Heart left ventricle (tissue), 16 donors: Measurements from ENCODE around the gene SORCS1. TPM values are rescaled to one million over a fixed set of nuclear protein-coding genes. Genes with fewer than 3 reads are reported as not detected.

ENCODE experiments used
- ATAC-seq, 4 donors: fragments of 200-7000 bp; cut with Tn5 transposase; one replicate each; pipeline ENCODE4 v1.9.1; 2020 to 2022; ENCODE audit warnings: moderate library complexity in 4 of 4, mild to moderate bottlenecking in 3 of 4, moderate number of reproducible peaks in 1 of 4
- DNase-seq, 5 donors: peaks; one replicate each; pipeline ENCODE4 v3.0.0-alpha.2; 2020
- H3K27ac ChIP-seq, 12 donors: fragments of 200-600 bp; sonication (generic) in 4 of 12; one replicate each; pipeline versions ENCODE4 v1.5.0 to v1.8.0; 2016 to 2022; ENCODE audit warnings: mild to moderate bottlenecking in 2 of 12
- H3K27me3 ChIP-seq, 9 donors: fragments of 200-600 bp; sonication (generic) in 2 of 9; one replicate each; pipeline versions ENCODE4 v1.5.1 to v1.8.0; 2016 to 2022; ENCODE audit warnings: mild to moderate bottlenecking in 3 of 9
- H3K36me3 ChIP-seq, 9 donors: fragments of 200-600 bp; sonication (generic) in 2 of 9; one replicate each; pipeline versions ENCODE4 v1.5.0 to v1.8.0; 2018 to 2022; ENCODE audit warnings: mild to moderate bottlenecking in 2 of 9
- H3K4me1 ChIP-seq, 12 donors: fragments of 200-600 bp; sonication (generic) in 4 of 12; one replicate each; pipeline versions ENCODE4 v1.5.0 to v1.8.0; 2016 to 2022; ENCODE audit warnings: mild to moderate bottlenecking in 3 of 12
- H3K4me3 ChIP-seq, 12 donors: fragments of 200-600 bp; sonication (generic) in 4 of 12; one replicate each; pipeline versions ENCODE4 v1.5.0 to v1.8.0; 2017 to 2022; ENCODE audit warnings: mild to moderate bottlenecking in 9 of 12, moderate library complexity in 4 of 12
- H3K9me3 ChIP-seq, 12 donors: fragments of 200-600 bp; sonication (generic) in 4 of 12; one replicate each; pipeline versions ENCODE4 v1.5.0 to v1.8.0; 2016 to 2022; ENCODE audit warnings: mild to moderate bottlenecking in 1 of 12
- POLR2A ChIP-seq, 2 donors: fragments of 450-650 bp; IDR thresholded peaks; one replicate each; pipeline ENCODE4 v1.6.1; 2017; ENCODE audit warnings: antibody characterized with exemption in 2 of 2, mild to moderate bottlenecking in 2 of 2, moderate library complexity in 2 of 2
- WGBS, 4 donors: extraction: QIAGEN DNeasy Blood & Tissue Kit in 2 of 4; methylation state at CpG; one replicate each; pipeline versions ENCODE4 v1.1.5 to v1.1.7; 2013 to 2018; 5-methylcytosine and 5-hydroxymethylcytosine counted together
- intact Hi-C, 10 donors: fragments of 100-400 bp; cut with DNase I; formaldehyde crosslinking; loops; one replicate each; pipeline versions ENCODE4 v1.11.1 to v1.14.2; 2022
- polyA plus RNA-seq, 2 donors: library from polyadenylated mRNA; stranded (reverse); fragments of 200-250 nt; gene quantifications; one replicate each; pipeline ENCODE4 v1.2.3, GENCODE V29; 2013
- total RNA-seq, 9 donors: library from RNA; depleted of rRNA in 2 of 9; stranded (reverse); fragments of >200 nt in 2 of 9; fragmentation: NEBNext Ultra II Directional in 3 of 9; extraction: Animal tissue kit (Norgen Biotek cat#: 25700) in 3 of 9; gene quantifications; one replicate each; pipeline versions ENCODE4 v1.1.0 to v1.2.4, GENCODE V29; 2016 to 2023
- TF ChIP-seq, protein P1 (sequence below), 12 donors: fragments of 200-600 bp; sonication (generic) in 4 of 12; IDR thresholded peaks; one replicate each; pipeline versions ENCODE4 v1.5.0 to v1.8.0; 2018 to 2022; ENCODE audit warnings: antibody characterized with exemption in 12 of 12, mild to moderate bottlenecking in 5 of 12
- donor health status: ischemic (EF 13 %, LVEDD 7.1; RV severe dilation, severe dysfunction).
- donor health status: healthy with polysubstance abuse.
- donor health status: DM: no; HTN: yes; CAD: no.
- donor health status: DM: no; HTN: no; CAD: no.
- donor health status: ischemic (EF 25% LVEDD 6.9; RV normal size, moderate dysfunction).
- donor health status: ischemic (EF 25% LVEDD 5.7; RV mildly dilated, moderate dysfunction).
- donor health status: healthy.
- donor health status: DM: yes; HTN: yes; CAD: no.
- donor health status: ischemic (EF 35%, LVEDD 5.7; RV mildly dilated, moderate dysfunction).
- donor health status: nonischemic (EF 11% LVEDD 7.7; RV severe dilation, severe dysfunction).
- donor health status: DM: yes; HTN: yes; CAD: no.
- donor health status: PGD.
- donor health status: ischemic (EF 29% LVEDD 5.4; RV normal size, mild dysfunction).
- donor health status: nonischemic (EF 23%, LVEDD 6.1; RV moderate dilation, normal function).

SORCS1 gene
- total and polyA plus RNA-seq, 11 donors: 0.23 to 5.7 (median 1.1) TPM

DNA sequence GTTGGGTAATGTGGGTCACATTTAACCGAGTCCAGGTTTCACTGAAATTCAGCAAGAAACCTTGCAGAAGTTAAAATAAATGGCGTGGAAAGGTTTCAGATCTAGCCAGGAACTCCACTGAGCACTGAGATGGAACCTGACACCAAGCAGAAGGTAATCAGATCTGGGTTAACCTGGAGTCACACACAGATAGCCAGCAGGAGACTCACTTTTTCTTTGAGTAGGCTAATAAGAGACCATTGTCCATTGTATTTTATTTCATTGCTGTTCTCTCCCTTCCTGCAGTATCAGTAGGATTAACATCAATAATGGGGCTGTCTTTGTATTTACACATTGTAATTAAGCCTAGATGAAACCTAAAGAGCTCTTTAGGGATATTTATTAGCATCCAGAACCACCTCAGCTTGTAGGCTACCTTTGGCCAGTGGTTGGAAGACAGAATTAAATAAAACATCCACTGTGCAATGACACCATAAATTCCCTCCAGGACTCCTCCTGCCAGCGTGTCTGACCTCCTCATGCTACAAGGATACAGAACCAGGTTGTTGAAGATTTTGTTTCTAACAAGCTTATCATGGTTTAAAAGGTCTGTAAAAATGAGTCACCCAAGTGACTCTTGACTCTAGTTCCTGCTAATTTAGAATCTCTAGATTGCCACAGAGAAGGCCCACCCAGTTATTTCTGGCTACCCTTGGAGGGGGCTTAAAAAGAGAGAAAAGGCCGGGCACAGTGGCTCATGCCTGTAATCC is 151.1 kb downstream of the SORCS1 start:
- no peaks in the 10 kb centered on the region for H3K4me1 ChIP-seq
- ATAC-seq (no peak), DNase-seq (no peak)
- peaks cover 0 to 16% (median 0%) of the 10 kb centered on the region in 12 donors for H3K9me3 ChIP-seq
- intact Hi-C loops: no loop called here
- no peaks in the 10 kb centered on the region for H3K27me3 ChIP-seq
- no peak overlapping the region for H3K27ac ChIP-seq
- H3K36me3 ChIP-seq: no peaks in the 10 kb centered on the region
- WGBS, 4 donors: 70 to 83% (median 73%) methylated on average over 4 of the region's 4 CpGs
- H3K4me3 ChIP-seq: no peak overlapping the region
- TF ChIP-seq POLR2A (IDR thresholded peaks at IDR 0.05): no peak
- TF ChIP-seq, protein P1, sequence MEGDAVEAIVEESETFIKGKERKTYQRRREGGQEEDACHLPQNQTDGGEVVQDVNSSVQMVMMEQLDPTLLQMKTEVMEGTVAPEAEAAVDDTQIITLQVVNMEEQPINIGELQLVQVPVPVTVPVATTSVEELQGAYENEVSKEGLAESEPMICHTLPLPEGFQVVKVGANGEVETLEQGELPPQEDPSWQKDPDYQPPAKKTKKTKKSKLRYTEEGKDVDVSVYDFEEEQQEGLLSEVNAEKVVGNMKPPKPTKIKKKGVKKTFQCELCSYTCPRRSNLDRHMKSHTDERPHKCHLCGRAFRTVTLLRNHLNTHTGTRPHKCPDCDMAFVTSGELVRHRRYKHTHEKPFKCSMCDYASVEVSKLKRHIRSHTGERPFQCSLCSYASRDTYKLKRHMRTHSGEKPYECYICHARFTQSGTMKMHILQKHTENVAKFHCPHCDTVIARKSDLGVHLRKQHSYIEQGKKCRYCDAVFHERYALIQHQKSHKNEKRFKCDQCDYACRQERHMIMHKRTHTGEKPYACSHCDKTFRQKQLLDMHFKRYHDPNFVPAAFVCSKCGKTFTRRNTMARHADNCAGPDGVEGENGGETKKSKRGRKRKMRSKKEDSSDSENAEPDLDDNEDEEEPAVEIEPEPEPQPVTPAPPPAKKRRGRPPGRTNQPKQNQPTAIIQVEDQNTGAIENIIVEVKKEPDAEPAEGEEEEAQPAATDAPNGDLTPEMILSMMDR (IDR thresholded peaks at IDR 0.05): no peak

DNA sequence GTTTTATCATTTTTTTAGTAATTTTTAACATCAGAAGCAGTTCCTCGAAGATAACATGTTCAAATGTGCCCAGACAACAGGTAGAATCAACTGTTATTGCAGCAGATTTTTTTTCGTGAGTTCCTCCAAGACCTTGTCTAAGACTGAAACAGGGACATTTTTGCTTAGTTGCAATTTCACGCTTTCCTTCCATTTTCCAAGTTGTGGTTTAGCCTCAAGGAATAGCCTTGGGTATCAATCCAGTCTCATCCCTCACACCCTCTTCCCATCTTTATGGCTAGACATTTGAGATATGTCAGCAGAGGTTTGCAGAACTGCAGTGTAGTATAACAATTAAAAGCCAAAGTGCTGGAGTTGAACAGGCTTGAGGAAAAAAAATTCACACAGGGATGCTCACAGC is 152.5 kb downstream of the SORCS1 start:
- Histone ChIP-seq H3K4me1 (no peaks in the 10 kb centered on the region), H3K27me3 (no peaks in the 10 kb centered on the region), H3K4me3 (no peak overlapping the region), H3K9me3 (peaks cover 0 to 14% (median 0%) of the 10 kb centered on the region in 12 donors), H3K36me3 (no peaks in the 10 kb centered on the region), H3K27ac (no peak overlapping the region)
- TF ChIP-seq, protein P1 (IDR thresholded peaks at IDR 0.05): no peak
- no peak for TF ChIP-seq POLR2A (IDR thresholded peaks at IDR 0.05)
- intact Hi-C loops: no loop called here
- ATAC-seq (no peak), DNase-seq (no peak)
- 76 to 85% (median 79%) methylated on average over 3 of the region's 3 CpGs for WGBS, 4 donors

DNA sequence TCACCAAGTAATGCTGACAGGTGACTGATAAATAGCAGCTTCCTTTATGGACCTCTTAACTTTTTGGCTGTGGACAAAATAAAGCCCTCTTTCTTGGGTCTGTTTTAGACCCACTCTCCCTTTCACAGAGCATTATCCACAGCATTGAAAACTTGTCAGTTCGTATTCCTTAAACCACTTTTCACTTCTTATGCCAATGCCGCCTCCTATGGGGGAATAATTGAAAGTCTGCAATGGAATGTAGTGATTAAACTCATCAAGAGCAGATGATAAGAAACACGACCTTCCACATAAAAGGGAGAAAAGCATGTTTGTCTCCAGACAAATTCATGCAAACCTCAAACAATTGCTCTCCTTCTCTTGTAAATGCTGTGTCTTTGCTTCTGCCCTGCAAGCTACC is 153.4 kb downstream of the SORCS1 start:
- ATAC-seq (no peak), DNase-seq (no peak)
- H3K36me3 ChIP-seq: no peaks in the 10 kb centered on the region
- H3K9me3 ChIP-seq: peaks cover 0 to 8% (median 0%) of the 10 kb centered on the region in 12 donors
- no peaks in the 10 kb centered on the region for H3K4me1 ChIP-seq
- H3K27ac ChIP-seq: no peak overlapping the region
- 38 to 49% (median 48%) methylated on average over 3 of the region's 3 CpGs for whole genome bisulfite sequencing, 4 donors
- TF ChIP-seq POLR2A (IDR thresholded peaks at IDR 0.05): no peak
- TF ChIP-seq, protein P1 (IDR thresholded peaks at IDR 0.05): peak in 1 of 12 donors; percentile 8
- H3K27me3 ChIP-seq: no peaks in the 10 kb centered on the region
- intact Hi-C loops: no loop called here
- H3K4me3 ChIP-seq: no peak overlapping the region

DNA sequence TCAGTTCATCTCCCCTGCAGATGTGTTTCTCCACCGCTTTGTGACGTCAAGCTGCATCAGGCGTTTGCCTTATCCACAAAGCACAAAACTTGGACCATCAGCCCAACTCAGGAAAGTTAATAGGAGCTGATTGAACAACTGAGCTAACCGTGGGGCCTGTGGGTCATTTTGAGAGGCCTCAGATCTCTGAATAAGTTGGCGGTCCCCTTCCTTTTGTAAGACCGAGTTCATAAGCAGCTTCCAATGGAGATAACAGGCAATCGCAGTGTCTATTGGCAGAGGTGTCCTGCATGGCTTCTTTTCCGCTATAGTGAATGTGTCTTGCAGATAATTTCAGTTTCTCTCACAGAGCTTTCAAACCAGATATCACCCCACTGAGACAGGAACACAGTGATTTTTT is 154.0 kb downstream of the SORCS1 start:
- intact Hi-C loops: no loop called here
- Histone ChIP-seq H3K9me3 (peaks cover 0 to 8% (median 0%) of the 10 kb centered on the region in 12 donors), H3K4me1 (no peaks in the 10 kb centered on the region), H3K4me3 (no peak overlapping the region), H3K27me3 (no peaks in the 10 kb centered on the region), H3K36me3 (no peaks in the 10 kb centered on the region), H3K27ac (no peak overlapping the region)
- no peak for DNase-seq
- TF ChIP-seq, protein P1 (IDR thresholded peaks at IDR 0.05): no peak
- TF ChIP-seq POLR2A (IDR thresholded peaks at IDR 0.05): no peak
- 85 to 94% (median 89%) methylated on average over 8 of the region's 8 CpGs for WGBS, 4 donors
- no peak for ATAC-seq
